Lower leg skin (tissue), 3 donors: ENCODE data around the gene KCTD20.

ENCODE experiments used
- POLR2A ChIP-seq, 2 donors: fragments of 450-650 bp; IDR thresholded peaks; one replicate each; pipeline ENCODE4 v1.6.1; 2016 to 2017; ENCODE audit warnings: antibody characterized with exemption in 2 of 2, mild to moderate bottlenecking in 1 of 2, moderate library complexity in 1 of 2
- TF ChIP-seq, protein P1 (sequence below), 3 donors: fragments of 450-650 bp; IDR thresholded peaks; one replicate each; pipeline ENCODE4 v1.5.1; 2016; ENCODE audit warnings: antibody characterized with exemption in 3 of 3, mild to moderate bottlenecking in 3 of 3, moderate library complexity in 2 of 3

DNA sequence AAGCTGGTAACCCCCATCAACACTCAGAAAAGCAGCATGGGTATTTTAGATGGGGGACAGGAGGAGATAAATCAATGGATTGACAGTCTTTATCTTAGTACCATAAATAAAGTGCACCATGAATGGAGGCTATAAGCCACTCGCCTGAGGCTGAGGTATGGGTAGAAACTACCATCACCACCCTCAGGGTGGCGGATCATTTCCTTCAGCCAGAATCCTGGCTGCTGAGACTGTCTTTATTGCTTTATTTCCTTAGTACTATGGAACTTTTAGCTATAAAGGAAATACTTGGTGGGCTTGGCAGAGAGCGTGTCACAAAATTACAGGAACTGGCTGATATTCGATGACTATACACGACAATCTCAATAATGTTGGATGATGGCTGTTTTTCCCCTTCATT is 52.3 kb downstream of the KCTD20 start:
- TF ChIP-seq, protein P1, sequence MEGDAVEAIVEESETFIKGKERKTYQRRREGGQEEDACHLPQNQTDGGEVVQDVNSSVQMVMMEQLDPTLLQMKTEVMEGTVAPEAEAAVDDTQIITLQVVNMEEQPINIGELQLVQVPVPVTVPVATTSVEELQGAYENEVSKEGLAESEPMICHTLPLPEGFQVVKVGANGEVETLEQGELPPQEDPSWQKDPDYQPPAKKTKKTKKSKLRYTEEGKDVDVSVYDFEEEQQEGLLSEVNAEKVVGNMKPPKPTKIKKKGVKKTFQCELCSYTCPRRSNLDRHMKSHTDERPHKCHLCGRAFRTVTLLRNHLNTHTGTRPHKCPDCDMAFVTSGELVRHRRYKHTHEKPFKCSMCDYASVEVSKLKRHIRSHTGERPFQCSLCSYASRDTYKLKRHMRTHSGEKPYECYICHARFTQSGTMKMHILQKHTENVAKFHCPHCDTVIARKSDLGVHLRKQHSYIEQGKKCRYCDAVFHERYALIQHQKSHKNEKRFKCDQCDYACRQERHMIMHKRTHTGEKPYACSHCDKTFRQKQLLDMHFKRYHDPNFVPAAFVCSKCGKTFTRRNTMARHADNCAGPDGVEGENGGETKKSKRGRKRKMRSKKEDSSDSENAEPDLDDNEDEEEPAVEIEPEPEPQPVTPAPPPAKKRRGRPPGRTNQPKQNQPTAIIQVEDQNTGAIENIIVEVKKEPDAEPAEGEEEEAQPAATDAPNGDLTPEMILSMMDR (IDR thresholded peaks at IDR 0.05) = no peak
- no peak for TF ChIP-seq POLR2A (IDR thresholded peaks at IDR 0.05)
